GM19452 (cell line): ENCODE data around the gene DCAF11.

ENCODE experiments used
- ATAC-seq: cut with Tn5 transposase; IDR thresholded peaks from one replicate; pipeline ENCODE4 v1.9.1; 2021; ENCODE audit not compliant: unreplicated experiment

Gene DCAF11

GRCh38 chr14:24114532-24115421, at the start of gene DCAF11, which contains the start of gene NRL:
Gene DCAF11, plus strand, starts transcription at chr14:24114777. Its CDS starts 818 bp downstream, at chr14:24115595.
Gene NRL, minus strand, starts transcription at chr14:24114949. Its CDS starts 32,101 bp downstream, at chr14:24082848.
- ATAC-seq, result peak; percentile 84

GRCh38 chr14:24064856-24065255, 49.7 kb upstream of the DCAF11 start:
- no peak for ATAC-seq

- ATAC-seq, result no peak
Measured at GRCh38 chr14:24065408-24065807, 49.2 kb upstream of the DCAF11 start.

- ATAC-seq, result no peak
Measured at GRCh38 chr14:24066496-24067132, 48.0 kb upstream of the DCAF11 start.

- no peak for ATAC-seq
Measured at GRCh38 chr14:24067133-24068082, 47.2 kb upstream of the DCAF11 start.

- ATAC-seq, result no peak
Measured at GRCh38 chr14:24068711-24069410, 45.7 kb upstream of the DCAF11 start.

- no peak for ATAC-seq
Measured at GRCh38 chr14:24069411-24069735, 45.2 kb upstream of the DCAF11 start.

- ATAC-seq, result no peak
Measured at GRCh38 chr14:24070285-24071143, 44.1 kb upstream of the DCAF11 start.

- no peak for ATAC-seq
Measured at GRCh38 chr14:24071144-24071697, 43.4 kb upstream of the DCAF11 start, which contains the start of gene CPNE6. Gene CPNE6, plus strand, starts transcription at chr14:24071562. Its CDS starts 1,375 bp downstream, at chr14:24072937.

GRCh38 chr14:24071836-24072430, 42.6 kb upstream of the DCAF11 start:
- ATAC-seq, result no peak

- ATAC-seq, result no peak
Measured at GRCh38 chr14:24072436-24072835, 42.1 kb upstream of the DCAF11 start.

GRCh38 chr14:24072881-24073877, 41.4 kb upstream of the DCAF11 start:
- no peak for ATAC-seq

- no peak for ATAC-seq
Measured at GRCh38 chr14:24074625-24075484, 39.7 kb upstream of the DCAF11 start.

- ATAC-seq, result no peak
Measured at GRCh38 chr14:24075485-24076301, 38.9 kb upstream of the DCAF11 start.

GRCh38 chr14:24076302-24076601, 38.3 kb upstream of the DCAF11 start:
- no peak for ATAC-seq

- no peak for ATAC-seq
Measured at GRCh38 chr14:24077086-24077485, 37.5 kb upstream of the DCAF11 start.
